Measurements from ENCODE around the gene BIRC7.

The BIRC7 gene

GRCh38 chr20:63249891-63250290 is 14.2 kb downstream of the BIRC7 start:
- DNase-seq: no peak

DNA sequence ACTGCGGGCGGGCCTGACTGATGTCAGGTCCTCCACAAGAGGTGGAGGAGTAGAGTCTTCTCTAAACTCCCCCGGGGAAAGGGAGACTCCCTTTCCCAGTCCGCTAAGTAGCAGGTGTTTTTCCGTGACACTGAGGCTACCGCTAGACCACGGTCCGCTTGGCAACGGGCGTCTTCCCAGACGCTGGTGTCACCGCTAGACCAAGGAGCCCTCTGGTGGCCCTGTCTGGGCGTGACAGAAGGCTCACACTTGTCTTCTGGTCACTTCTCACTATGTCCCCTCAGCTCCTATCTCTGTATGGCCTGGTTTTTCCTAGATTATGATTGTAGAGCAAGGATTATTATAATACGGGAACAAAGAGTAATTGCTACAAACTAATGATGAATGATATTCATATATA is 15.6 kb downstream of the BIRC7 start:
- DNase-seq: peak; percentile 28

- no peak for DNase-seq
These were observed 16.6 kb downstream of the BIRC7 start for GRCh38 chr20:63252284-63252711.

GRCh38 chr20:63253065-63253437 is 17.3 kb downstream of the BIRC7 start:
- no peak for DNase-seq

DNA sequence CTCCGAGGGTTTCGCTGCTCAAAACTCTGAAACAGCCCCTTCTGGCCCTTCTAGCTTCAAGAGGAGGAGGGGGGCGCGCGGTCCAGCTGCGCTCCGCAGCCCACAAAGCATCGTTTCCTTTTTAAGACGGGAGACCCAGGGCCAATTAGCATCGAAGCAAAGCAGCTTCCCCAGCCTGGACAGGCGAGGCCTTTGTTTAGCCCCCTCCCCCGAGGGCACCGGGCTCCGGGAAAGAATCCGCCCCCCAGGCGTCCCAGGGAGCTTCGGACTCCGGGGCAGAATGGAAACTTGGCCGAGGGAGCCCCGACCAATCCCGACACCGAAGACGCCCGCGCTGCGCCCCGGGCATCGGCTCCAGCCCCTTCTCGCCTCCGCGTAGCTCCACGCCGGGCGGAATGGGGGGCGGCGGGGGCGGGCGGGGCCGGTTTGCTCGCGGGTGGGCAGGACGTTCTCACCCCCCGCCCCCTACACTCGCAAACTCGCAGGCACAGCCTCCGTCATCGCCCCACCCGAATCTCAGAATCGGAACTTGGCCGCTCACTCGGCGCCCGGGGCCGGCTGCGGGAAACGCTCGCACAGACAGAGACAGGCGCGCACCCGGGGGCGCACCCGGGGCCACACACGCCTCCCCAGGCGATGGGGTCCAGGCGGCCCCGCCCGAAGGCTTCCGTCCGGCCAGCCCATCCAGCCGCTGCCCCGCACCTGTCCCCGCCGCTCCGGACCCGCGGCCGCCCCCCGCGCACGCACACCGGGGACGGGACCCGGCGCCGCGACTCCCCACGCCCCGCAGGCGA is 17.9 kb downstream of the BIRC7 start:
- peak; percentile 29 for DNase-seq

GRCh38 chr20:63254232-63254605 is 18.5 kb downstream of the BIRC7 start, which contains the start of gene NKAIN4:
NKAIN4 (minus strand) TSS chr20:63254463; CDS start chr20:63254450, 13 bp downstream.
- DNase-seq: no peak

GRCh38 chr20:63254606-63255384 is 19.1 kb downstream of the BIRC7 start:
- DNase-seq: no peak

GRCh38 chr20:63255931-63256704 is 20.4 kb downstream of the BIRC7 start:
- DNase-seq: peak; percentile 34

DNA sequence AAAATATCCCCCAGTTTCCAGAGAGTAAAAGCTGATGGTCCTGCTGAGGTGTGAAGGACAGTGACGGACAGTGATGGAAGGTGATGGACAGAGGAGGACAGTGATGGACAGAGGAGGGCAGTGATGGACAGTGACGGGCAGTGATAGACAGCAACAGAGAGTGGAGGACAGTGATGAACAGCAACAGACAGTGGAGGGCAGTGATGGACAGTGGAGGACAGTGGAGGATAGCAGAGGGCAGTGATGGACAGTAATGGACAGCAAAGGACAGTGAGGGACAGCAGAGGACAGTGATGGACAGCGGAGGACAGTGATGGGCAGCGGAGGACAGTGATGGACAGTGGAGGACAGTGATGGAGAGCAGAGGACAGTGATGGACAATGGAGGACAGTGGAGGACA is 21.2 kb downstream of the BIRC7 start:
- DNase-seq: no peak

GRCh38 chr20:63257629-63258028 is 21.9 kb downstream of the BIRC7 start:
- DNase-seq: no peak

DNA sequence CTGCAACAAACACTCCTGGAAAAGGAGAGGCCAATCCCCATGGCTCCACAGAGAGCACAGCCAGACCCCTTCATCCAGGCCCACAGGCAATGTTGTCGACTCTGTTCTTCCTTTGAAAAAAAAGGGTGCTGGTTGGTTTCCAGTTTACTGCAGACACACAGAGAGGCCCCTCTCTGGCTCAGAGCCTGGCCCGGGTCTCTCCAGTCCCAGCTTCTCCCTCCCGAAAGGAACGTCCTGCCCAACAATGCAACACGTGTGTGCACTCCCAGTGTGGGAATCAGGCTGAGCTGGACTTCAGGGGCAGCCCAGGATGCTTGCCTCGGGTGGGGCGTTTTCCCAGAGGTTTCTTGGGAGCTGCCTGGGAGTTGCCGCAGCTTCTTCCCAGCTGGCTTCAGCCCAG is 23.1 kb downstream of the BIRC7 start:
- no peak for DNase-seq

DNA sequence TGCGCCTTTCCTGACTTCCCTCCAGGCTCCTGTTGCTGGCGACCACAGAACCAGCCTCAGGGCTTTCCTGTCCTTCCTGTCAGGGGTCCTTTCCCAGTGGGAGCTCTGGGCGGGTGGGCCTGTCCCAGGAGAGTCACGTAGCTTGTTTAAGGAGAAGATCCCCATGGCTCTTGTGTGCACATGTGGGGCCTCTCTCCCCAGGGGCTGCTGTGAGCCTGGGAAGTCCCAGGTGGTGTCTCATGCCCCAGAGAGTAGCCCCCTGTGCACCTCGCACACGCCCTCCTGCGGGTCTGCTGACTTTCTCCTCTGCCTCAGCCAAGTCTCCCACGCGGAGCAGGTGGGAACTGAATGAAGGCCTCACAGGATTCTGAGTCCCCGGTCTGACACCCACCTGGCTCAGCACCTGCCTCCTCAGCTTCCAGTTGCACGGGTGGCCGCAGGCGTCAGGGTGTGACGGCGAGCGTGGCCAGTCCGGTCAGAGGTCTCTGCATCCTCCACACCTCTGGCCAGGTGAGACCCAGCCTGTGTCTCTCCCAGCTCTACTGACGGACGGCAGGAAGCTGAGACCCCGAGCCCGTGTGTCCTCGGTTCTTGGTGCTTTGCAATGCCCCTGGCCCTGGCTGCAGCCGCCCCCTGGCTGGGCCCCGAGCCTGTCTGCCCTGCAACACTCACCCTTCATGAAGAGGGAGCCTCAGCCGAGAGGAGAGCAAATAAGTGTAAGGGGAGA is 24.2 kb downstream of the BIRC7 start:
- no peak for DNase-seq

DNA sequence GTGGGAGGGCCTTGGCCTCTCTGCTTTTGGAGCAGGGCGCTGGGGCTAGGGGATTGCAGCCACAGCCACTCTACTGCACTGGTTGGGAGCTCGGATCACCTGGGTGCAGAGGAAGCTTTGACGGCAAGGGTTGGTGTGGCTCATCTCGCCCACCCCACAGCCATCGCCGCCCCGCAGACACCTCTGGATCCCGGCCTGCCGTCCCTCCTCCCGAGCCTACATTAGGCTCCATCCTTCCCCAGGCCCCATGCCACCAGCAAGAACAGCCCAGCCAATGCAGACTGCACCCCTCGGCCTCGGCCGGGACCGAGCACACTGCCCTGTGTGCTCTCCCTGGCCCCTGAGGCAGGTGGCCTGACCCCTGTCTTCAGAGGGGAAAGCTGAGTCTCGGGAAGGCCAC is 24.8 kb downstream of the BIRC7 start:
- DNase-seq: no peak

DNA sequence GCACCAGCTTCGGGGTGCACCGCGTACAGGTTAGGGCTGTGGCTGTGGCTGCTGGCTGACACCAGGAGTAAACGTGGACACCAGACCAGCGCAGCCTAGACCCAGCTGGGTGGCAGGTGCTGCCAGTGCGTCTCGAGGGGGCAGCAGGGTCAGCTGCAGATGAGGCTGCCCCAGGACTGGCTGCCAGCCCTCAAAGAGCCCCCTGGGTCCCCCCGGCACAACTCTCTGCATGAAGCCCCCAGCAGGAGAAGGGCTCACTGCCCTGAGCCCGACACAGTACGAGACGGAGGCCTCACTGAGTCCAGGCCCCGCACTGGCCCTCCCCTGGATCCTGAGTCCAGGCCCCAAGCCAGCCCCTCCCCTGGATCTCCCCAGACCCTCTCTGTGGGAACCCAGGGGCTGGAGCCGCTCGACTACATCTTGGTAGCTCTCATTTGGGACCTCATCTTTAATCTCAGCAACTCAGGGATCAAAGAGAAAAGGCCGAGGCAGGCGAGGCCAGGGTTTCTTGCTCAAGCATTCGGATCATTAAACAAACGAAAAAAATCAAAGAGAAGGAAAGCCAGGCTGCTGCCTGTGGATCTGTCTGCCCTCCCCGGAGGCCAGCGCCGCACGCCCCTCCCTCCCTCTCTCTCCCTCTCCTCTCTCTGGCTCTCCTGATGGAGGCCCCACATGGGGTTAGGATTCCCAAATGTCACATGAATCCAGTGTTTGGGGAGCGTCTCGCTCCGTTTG is 25.5 kb downstream of the BIRC7 start:
- no peak for DNase-seq

DNA sequence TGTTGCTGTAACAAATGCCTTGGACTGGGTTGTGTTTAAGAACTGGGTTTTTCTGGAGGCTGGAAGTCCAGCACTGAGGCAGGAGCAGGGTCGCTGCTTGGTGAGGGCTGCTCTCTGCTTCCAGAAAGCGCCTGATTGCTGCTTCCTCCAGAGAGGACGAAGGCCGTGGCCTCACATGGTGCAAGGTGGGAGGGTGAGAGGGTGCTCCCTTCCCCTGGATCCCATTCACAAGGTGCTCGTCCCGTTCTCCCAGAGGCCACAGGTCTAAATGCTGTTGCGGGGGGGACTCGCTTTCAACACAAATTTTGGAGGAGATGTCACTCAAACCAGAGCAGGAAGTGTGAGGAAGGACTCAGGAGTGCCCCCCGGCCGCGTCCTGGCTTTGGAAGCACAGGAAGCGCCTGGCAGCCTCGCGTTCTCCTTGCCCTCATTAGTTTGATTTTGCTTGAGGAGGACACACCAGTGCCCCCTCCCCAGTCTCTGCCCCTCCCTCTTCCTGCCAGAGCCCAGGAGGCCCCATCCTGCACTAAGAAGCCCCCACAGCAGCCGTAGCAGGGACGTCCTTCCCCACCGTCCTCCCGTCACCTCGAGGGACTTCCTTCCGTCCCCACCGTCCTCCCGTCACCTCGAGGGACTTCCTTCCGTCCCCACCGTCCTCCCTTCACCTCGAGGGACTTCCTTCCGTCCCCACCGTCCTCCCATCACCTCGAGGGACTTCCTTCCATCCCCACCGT is 26.3 kb downstream of the BIRC7 start:
- no peak for DNase-seq

DNA sequence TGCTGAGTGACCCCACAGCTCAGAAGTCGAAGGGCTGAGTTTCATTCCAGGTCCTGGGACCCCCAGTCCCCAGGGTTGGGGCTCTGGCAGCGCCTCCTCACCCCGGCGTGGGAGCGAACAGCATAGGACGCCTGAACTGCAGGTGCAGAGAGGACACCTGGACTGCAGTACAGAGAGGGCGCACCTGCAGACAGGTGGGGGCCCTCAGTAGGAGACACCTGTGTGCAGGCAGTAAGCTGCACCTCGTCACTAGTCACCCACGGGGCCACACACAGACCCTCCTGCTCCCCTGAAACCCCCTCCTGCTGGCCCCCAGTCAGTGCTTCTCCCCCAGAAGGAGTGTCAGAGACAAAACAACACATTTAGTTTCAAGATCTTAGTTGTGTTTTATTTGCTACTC is 27.1 kb downstream of the BIRC7 start:
- DNase-seq: no peak

GRCh38 chr20:63264000-63264399 is 28.3 kb downstream of the BIRC7 start:
- DNase-seq: no peak

DNA sequence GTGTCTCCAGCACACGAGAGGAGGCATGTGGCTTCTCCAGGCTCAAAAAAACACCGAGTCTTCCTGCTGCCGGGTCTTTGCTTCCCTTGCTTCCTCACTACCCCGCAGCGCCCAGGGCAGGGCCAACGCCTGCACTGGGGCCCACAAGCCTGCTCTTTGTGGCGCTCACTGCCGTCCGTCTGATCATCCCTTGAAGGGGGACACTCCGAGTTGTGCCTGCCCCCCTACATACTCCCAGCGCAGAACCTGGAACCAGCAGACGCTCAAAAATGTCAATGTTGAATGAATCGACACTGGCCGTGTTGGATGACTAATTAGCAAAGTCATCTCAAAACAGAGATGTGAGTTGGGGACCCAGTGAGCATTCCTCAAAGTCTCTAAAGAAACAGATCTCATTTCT is 28.8 kb downstream of the BIRC7 start:
- no peak for DNase-seq

GRCh38 chr20:63265891-63266515 is 30.3 kb downstream of the BIRC7 start:
- no peak for DNase-seq

DNA sequence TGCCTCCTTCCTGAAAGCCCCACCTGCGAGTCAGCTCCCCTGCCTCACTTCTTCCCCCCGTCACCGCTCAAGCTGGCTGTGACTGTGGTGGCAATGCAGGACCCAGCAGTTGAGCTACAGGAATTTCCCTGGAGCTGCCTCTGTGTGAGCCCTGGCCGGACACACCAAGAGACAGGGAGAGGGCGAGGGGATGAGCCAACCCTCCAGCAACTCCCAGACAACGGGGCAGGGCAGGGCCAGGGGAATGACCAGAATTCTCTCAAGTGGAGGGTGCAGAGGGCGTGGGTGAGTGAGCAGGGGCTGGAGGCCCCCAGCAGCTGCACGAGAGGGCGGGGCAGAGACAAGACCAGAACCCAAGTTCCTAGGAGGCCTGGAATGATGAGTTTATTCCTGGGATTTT is 32.0 kb downstream of the BIRC7 start:
- no peak for DNase-seq

DNA sequence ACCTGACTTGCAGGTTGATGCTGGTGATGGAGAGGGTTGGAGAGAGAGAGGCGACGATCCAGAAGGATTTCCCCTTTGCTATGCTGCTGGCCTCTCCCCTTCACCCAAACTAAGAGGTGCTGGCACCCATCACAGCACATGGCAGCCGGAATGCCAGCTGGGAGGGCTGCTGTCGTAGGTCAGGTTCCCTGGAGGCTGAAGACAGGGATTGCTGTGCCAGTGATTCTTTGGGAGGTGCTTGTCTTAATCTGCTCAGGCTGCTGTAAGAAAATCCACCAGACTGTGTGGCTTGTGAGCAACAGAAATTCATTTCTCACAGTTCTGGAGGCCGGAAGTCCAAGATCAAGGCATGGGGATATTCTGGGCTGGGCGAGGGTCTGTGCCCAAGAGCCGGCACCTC is 32.6 kb downstream of the BIRC7 start:
- DNase-seq: no peak

All from DMS79 (cell line).